ENCODE measurements around the gene C6orf58.

C6orf58 gene

DNA sequence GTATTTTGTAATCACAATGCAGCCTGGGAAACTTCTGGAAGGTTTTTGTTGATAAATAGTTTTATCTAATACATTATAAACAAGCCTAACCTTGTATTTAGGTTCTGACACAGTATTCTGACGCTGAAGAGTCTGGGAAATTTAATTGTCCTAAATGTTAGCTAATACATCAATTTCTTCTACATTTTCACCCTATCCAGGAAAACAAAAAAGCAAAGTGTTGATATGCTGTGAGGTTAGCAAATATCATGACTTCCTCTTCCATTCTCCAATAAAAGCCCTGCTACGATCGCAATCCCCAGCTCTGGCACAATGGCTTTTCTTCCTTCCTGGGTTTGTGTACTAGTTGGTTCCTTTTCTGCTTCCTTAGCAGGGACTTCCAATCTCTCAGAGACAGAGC is at the start of gene C6orf58:
C6orf58 (plus strand) TSS at position 301 of the 400 bp plus-strand sequence; CDS start at position 313, 12 bp downstream.
- DNase-seq (ENCODE audit: low spot score) = no peak

GRCh38 chr6:127533011-127533410 is 44.0 kb upstream of the C6orf58 start:
- no peak for DNase-seq (ENCODE audit: low spot score)

DNA sequence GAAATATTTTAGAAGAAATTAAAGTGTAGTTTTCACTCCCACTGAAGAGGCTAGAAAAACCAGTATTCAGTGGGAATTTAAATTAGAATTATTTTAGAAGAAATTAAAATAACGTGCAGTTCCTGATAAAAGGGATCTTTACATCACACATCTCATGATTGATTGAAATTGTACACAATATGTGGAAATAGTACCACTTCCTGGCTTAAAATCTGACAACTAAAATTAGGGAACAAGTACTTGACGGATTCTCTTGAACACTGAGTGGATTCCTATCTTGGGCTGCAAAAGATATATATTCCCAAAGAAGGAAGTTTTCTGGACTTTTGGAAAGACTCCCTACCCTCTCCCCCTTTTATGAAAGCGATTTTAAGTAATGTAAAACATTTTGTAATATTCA is 43.2 kb upstream of the C6orf58 start:
- DNase-seq (ENCODE audit: low spot score) = no peak

- DNase-seq (ENCODE audit: low spot score) = no peak
Observed at GRCh38 chr6:127538750-127539264, 38.2 kb upstream of the C6orf58 start.

GRCh38 chr6:127539272-127539671 is 37.7 kb upstream of the C6orf58 start:
- no peak for DNase-seq (ENCODE audit: low spot score)

- DNase-seq (ENCODE audit: low spot score) = peak; percentile 6
Observed at GRCh38 chr6:127547215-127547614, 29.8 kb upstream of the C6orf58 start.

DNA sequence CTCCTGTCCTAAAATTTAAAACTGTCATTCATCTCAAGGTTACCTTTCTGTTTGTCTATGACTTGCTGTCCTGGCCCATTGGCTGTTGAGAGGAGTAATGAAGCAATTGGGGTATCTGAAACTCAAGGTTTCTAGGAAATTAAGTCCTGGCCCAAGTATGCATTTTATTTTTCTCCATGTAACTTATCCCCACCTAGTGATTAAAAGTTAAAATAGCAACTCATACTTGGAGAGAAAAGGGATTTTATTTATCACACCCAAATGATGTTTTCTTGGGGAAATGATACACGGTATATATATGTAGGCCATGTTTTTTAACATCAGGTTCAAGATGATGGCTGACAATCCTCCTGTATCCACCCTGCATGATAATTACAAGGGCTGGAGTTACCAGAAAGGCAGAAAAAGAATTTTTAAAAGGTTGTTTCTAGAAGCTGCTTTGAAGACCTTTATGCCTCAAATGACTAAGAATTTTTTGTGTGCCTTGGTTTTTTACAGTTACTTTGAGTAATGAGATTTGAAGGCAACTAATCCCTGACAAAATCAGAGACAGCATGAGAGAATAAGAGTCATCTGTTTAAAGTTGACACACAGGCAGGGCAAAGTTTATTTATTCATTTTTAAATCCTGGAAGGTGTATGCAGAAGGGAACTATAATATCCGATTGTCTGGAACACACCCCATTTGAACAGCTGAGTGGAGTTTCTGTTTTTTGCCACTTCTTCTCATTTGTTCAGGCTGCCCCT is 28.9 kb upstream of the C6orf58 start:
- DNase-seq (ENCODE audit: low spot score) = no peak

DNA sequence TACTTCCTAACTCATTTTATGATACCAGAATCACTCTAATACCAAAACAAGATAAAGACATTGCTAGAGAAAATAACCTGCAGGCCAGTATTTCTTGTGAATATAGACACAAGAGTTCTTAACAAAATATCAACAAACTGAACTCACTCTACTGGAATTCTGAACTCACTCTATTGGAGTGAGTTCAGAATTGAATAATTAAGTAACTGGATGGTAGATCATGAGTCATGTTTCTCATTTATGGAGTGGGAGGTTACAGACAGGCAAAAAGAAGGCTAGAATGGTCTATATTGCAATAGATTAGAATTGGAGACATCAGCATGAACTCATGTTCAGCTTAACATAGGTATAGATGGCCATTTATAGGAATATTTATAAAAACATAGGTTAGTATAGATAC is 26.6 kb upstream of the C6orf58 start:
- DNase-seq (ENCODE audit: low spot score) = no peak

- DNase-seq (ENCODE audit: low spot score) = peak; percentile 16
Observed at GRCh38 chr6:127554435-127555006, 22.5 kb upstream of the C6orf58 start.

DNA sequence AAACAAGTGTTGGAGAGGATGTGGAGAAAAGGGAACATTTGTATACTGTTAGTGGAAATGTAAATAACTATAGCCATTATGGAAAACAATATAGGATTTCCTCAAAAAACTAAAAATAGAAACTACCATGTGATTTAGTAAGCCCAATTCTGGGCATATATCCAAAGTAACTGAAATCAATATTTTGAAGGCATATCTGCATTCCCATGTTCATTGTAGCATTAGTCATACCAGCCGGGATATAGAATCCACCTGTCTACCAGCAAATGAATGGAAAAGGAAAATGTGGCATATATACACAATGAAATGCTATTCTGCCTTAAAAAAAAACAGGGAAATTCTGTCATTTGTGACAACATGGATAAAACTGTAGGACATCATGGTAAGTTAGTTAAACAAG is 15.3 kb upstream of the C6orf58 start:
- DNase-seq (ENCODE audit: low spot score) = no peak

DNA sequence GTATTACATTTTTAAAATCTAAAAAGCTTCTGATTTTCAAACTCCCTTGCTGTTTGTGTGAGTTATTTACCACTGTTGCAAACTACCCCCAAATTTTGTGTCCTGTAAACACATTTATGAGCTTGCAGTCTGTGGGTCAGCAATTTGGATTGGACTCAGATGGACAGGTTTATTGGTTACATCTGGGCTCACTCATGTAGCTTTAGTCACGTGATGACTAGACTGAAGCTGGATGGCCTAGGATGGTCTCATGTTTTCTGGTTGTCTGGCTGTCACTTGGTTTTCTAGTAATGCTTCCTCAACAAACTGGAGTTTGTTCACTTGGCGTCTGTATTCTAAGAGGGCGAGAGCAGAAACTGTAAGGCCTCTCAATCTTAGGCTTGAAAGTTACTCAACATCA is 12.2 kb upstream of the C6orf58 start:
- DNase-seq (ENCODE audit: low spot score) = no peak

- no peak for DNase-seq (ENCODE audit: low spot score)
Observed at GRCh38 chr6:127566119-127566518, 10.9 kb upstream of the C6orf58 start.

DNA sequence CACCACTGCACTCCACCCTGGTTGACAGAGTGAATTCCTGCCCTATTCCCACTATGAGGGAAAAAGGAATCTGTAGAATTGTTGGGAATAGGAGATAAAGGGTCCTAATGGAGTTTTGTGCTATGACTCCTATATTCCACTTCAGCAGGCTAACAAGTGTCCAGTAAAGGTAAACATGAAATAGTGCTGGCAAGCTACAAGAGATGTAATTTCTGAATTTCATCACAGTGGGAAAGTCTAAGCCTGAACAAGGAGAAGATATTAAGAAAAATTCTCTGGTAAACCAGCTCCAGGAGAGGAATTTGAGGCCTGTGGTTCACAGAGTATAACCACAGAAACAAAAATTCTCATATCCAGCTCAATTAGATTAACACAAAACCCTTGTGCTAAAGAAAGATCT is 10.3 kb upstream of the C6orf58 start:
- DNase-seq (ENCODE audit: low spot score) = no peak

GRCh38 chr6:127567476-127567875 is 9.5 kb upstream of the C6orf58 start:
- DNase-seq (ENCODE audit: low spot score) = no peak

- no peak for DNase-seq (ENCODE audit: low spot score)
Observed at GRCh38 chr6:127570739-127571389, 6.1 kb upstream of the C6orf58 start.

GRCh38 chr6:127578900-127579299 is 1.9 kb downstream of the C6orf58 start:
- no peak for DNase-seq (ENCODE audit: low spot score)

DNA sequence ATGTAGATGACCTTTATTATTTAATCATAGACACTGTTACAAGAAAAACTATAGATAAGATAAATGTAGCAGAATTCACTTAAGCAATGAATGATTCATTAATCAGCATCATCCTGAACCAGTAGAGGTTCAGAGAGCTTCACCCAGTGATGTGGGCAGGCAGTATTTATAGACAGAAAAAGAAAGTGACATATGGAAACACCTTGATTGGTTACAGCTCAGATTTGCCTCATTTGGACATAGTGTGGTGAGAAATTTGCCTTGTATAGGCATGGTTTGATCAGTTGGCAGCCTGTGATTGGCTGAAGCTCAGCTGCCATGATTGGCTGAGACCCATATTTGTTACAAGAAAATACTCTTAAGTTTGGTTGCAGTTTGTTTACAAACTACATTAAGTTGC is 4.6 kb downstream of the C6orf58 start:
- DNase-seq (ENCODE audit: low spot score) = no peak

DNA sequence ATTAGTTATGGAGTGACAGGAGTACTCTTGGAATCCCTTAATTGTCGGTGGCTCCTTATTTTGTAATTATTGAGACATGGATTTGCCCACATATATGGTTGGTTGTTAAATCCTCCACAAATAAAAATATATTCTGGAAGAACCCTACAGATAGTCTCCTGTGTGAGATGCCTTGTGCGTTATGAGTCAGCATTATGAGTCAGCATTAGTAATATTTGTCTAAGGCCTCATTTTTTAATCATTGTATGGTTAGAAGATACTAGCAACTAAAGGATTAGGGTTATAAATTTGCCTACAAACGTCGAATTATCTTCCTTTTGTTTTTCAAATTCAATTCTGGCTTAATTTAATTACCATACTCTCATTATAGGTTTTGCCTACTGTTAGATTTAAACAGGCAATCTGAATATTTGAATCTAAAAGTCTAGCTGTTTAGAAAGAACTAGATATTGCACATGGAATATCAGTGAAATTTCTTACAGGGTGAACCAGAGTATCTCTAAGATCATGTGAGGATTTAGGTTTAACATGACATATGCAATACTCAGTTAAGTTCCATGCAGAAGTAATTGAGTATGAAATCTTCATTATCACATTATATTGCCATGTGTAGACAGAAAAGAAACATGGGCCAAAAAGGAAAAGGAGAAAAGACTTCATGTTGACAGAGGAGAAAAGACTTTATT is 5.9 kb downstream of the C6orf58 start:
- no peak for DNase-seq (ENCODE audit: low spot score)

DNA sequence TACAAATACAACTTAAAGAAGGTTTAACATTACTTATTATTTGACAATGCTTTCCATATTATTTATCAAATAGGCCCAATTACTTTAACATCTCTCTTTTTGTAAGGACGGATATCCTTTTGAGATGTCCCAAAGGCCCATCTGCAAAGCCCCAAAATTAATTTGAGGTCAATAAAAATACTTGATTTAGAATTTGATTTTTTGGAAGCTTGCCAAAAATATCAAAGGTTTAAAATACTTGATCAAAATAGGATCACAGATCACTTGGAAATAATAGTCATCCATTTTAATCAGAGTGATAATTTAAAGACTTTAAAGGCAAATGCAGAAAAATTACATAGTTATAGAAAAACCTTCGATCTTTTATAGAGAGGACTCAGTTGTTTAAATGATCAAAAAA is 8.1 kb downstream of the C6orf58 start:
- DNase-seq (ENCODE audit: low spot score) = no peak

GRCh38 chr6:127586372-127586771 is 9.4 kb downstream of the C6orf58 start:
- DNase-seq (ENCODE audit: low spot score) = no peak

DNA sequence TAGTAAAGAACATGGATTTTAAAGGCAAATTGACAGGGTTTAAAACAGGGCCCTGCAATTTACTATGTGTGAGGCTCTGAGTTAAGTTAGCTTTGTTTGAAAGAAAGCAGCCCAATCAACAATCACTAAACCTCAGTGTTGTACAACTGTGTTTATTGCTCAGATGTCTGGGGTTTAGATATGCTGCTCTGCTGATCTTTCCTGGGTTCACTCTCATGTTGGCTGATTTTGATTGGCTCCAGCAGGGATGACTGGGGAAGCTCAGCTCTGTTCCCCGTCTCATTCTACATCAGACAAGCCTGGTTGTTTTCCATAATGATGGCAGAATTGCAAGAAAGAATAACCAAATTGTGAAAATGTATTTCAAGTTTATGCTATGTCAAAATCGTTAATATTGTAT is 10.9 kb downstream of the C6orf58 start:
- no peak for DNase-seq (ENCODE audit: low spot score)

DNA sequence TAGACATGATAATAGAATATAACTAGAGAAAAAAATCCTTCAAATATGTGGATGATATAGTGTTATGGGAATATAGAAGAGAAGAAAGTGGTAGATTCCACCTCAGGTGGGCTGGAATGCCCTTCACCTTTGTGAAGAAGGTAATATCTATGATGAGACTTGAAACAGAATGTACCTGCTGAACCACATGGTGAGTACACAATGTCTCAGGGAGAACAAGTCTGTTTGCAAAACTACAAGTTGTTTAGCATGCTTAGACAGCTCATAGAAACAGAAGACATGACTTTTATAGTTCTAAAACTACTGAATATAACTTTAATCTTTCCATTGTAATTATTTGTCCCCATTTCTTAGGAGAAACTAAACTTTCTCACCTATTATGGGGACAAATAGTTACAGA is 12.2 kb downstream of the C6orf58 start:
- no peak for DNase-seq (ENCODE audit: low spot score)

DNA sequence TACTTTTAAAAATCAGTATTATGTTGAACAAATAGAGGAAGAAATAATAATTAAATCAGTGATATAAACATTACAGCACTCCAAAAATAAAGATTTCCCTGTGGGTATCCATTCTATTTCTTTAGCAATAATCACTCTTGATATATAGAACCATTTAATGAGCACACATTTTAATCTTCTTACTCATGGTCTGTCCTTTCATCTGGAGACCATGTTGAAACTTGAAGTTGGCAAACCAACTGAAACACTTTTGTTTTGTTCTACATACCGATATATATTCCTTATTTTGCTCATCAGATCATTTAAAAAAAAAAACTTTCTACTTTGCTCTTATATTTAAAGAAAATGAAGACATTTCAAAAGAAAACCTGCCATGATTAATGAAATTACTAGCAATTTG is 13.4 kb downstream of the C6orf58 start:
- DNase-seq (ENCODE audit: low spot score) = no peak
